Sigmoid colon (tissue), 4 donors: ENCODE results near the gene GNS.

Source experiments
- POLR2A ChIP-seq, 2 donors: fragments of 450-650 bp; IDR thresholded peaks; one replicate each; pipeline ENCODE4 v1.6.1; 2016; ENCODE audit warnings: antibody characterized with exemption in 2 of 2, mild to moderate bottlenecking in 2 of 2, moderate library complexity in 2 of 2
- POLR2AphosphoS5 ChIP-seq, 4 donors: sonication (generic); formaldehyde crosslinking; IDR thresholded peaks; one replicate each; pipeline ENCODE4 v1.6.1; 2017; ENCODE audit warnings: antibody characterized with exemption in 4 of 4
- TF ChIP-seq, protein P1 (sequence below), 4 experiments: fragments of 450-650 bp in 3 of 4; fragments of 200-600 bp in 1 of 4; IDR thresholded peaks; one replicate each; pipeline ENCODE4 v1.5.1; 2016 to 2019; ENCODE audit warnings: antibody characterized with exemption in 4 of 4, mild to moderate bottlenecking in 3 of 4, moderate library complexity in 2 of 4

DNA sequence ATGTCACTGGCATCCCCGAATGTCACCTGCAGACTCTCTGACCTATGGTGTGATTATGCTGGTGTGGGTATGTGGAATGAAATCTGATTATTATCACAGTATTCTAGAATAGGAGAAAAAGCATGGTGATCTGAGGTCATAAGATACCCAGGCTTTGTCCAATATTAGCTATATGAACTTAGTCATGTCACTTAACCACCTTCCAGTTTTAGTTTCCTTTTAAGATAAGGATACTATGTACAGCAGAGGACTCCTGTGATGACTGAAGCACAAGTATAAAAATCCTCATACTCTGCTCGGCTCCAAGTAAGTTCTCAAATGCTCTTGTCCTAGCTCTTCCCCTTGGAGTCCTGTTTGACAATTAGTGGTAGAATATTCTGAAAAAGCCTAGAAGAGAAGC, 2.8 kb downstream of the GNS start:
- TF ChIP-seq, protein P1, sequence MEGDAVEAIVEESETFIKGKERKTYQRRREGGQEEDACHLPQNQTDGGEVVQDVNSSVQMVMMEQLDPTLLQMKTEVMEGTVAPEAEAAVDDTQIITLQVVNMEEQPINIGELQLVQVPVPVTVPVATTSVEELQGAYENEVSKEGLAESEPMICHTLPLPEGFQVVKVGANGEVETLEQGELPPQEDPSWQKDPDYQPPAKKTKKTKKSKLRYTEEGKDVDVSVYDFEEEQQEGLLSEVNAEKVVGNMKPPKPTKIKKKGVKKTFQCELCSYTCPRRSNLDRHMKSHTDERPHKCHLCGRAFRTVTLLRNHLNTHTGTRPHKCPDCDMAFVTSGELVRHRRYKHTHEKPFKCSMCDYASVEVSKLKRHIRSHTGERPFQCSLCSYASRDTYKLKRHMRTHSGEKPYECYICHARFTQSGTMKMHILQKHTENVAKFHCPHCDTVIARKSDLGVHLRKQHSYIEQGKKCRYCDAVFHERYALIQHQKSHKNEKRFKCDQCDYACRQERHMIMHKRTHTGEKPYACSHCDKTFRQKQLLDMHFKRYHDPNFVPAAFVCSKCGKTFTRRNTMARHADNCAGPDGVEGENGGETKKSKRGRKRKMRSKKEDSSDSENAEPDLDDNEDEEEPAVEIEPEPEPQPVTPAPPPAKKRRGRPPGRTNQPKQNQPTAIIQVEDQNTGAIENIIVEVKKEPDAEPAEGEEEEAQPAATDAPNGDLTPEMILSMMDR (IDR thresholded peaks at IDR 0.05), result no peak
- no peak for TF ChIP-seq POLR2AphosphoS5 (IDR thresholded peaks at IDR 0.05)
- no peak for TF ChIP-seq POLR2A (IDR thresholded peaks at IDR 0.05)
